Head of caudate nucleus (tissue), 42 donors: Measurements from ENCODE around the gene GUCY2F.

Experiments
- DNase-seq, 42 donors: peaks; one replicate each; pipeline versions ENCODE4 v3.0.0 to v3.0.0-alpha.2; 2020 to 2021; ENCODE audit warnings: mixed read lengths in 7 of 42
- intact Hi-C: fragments of 100-400 bp; cut with DNase I; formaldehyde crosslinking; loops from one replicate; pipeline ENCODE4 v1.15.0; 2022

GUCY2F gene

DNA sequence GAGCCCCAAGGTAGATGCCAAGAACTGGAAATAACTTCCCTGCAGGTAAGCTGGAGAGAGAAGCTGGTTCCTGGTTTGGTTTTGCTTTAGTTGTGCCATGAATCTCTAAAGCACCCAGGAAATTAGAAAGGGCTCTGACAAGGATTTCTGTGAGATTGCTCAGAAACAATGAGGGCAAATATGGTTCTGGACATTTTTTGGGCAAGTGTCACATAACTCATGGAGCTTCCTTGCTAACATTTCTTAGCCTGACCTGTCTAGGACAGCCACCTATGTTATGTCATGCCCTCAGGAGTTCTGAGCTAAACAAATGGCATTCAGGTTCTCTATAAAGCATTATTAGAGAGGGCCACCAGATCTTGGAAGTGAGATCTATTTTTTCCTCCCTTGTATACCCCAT, 131.8 kb downstream of the GUCY2F start:
- intact Hi-C loops = no loop called here
- DNase-seq = no peak

- no peak for DNase-seq
These were observed 134.3 kb downstream of the GUCY2F start for GRCh38 chrX:109347632-109348031.

DNA sequence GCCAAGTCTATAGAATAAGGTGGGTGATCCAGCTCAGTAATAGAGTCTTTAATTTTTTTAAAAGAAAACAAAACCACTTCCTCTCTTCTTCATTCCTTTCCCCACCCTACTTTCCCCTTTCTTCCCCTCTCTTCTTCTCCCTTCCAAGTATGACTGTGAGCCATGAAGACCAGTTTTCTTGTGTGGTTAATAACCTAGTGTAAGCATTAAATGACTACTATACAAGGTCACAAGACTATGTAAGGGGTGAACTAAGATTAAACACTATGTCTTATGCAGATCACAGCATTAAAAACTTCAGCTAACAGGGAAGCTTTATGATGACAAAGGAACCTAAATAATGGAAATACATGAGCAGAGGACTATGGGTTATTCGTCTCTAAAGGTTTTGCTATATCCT, 135.4 kb downstream of the GUCY2F start:
- intact Hi-C loops = no loop called here
- DNase-seq = no peak

More at GRCh38 chrX:109347632-109348031, 134.3 kb downstream of the GUCY2F start:
- intact Hi-C loops = no loop called here

DNA sequence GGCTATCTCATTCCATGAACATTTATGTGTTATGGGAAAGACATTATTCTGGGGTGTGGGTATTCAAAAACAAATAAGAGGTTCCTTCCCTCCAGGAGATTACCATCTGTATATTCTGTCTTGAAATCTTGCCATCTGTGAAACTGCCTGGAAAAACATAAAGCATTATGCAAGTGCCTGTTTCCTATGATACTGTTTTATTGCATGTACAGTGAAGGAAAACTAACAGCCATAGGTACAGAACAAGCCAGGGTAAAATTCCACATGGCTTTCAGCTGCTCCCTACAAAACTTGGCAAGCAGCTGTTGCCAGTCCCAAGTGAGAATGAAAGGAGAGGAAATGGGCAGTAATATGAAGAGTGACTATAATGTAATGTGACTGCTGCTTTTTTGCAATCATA, 136.0 kb downstream of the GUCY2F start:
- intact Hi-C loops = no loop called here
- no peak for DNase-seq

GRCh38 chrX:109344678-109345077, 137.2 kb downstream of the GUCY2F start:
- DNase-seq = no peak
- intact Hi-C loops = no loop called here

- intact Hi-C loops = no loop called here
- DNase-seq = no peak
These were observed 137.8 kb downstream of the GUCY2F start for GRCh38 chrX:109344101-109344500.

DNA sequence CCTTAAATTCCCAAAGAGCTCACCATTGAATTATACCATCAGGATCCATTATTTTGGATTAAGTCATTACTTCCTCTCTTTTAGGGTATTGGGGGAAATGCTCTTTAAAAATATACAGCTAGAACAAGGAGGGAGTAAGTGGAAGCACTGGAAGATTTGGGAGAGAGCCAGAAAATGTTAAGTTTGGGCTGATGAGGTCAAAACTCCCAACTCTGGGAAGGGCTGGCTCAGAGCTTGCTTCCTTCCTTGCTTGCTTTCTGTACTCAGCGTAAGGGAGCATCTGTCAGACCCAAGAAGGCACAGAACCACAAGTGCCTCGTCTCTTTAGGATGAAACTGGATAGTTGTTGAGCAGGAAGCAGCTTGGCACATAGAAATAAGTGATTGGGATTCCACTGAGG, 138.2 kb downstream of the GUCY2F start:
- no peak for DNase-seq
- intact Hi-C loops = no loop called here

GRCh38 chrX:109336141-109336540, 145.7 kb downstream of the GUCY2F start:
- intact Hi-C loops = no loop called here
- DNase-seq = no peak

DNA sequence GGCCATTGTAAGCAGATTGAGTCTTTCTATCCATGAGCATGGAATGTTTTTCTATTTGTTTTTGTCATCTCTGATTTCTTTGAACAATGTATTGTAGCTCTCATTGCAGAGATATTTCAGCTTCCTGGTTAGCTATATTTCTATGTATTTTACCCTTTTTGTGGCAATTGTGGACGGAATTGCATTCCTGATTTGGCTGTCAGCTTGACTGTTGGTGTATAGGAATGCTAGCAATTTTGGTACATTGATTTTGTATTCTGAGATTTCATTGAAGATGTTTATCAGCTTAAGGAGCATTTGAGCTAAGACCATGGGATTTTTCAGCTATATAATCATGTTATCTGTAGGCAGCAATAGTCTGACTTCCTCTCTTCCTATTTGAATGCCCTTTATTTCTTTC, 154.6 kb downstream of the GUCY2F start:
- intact Hi-C loops = no loop called here
- no peak for DNase-seq
